DMS153 treated with DMSO at 0.1 percent for 48 hours (cell line): ENCODE data around the gene P2RX3.
"Not testable (repeated sequence)": the region's sequence is repeated elsewhere in the genome, so short reads cannot be mapped to it uniquely, and the experiment has no call there.

Source experiments
- DNase-seq: peaks from one replicate; lab custom pipeline; 2025; ENCODE audit not compliant: unreplicated experiment; lab: John Stamatoyannopoulos, UW

P2RX3 gene

DNA sequence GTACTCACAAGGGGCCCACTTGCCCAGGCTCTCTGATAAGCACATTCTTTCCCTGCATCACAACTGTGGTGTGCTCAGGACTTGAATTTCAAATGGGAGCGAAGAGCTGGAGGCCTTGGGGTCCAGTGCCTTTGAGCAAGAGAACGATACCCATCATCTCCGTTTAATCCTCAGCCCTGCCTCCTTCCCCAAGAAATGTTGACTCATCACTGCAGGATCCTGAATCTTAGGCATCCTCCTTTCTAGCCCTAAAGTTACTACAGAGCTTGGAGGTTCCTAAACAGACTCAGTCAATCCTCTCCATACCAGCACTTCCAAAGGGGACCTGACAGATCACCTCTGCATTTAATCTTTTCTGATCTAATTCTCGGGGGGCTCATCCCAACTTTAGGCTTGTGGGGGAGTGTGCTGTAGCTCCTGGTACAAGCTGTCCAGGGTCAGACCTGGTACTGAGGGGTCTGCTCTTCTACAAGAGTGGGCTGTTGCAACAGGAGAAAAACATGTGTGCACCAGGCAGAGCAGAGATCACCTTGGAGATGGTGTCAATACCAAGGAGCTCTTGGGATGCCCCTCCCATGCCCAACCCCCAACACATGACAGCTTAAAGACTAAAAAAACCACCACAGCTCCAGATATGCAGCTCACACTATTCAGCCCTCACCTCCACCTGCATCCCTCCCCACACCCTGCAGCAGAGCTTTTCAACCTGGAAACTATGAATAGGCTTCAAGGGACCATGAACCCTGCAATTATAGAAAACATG is 56.2 kb downstream of the P2RX3 start:
- no peak for DNase-seq

DNA sequence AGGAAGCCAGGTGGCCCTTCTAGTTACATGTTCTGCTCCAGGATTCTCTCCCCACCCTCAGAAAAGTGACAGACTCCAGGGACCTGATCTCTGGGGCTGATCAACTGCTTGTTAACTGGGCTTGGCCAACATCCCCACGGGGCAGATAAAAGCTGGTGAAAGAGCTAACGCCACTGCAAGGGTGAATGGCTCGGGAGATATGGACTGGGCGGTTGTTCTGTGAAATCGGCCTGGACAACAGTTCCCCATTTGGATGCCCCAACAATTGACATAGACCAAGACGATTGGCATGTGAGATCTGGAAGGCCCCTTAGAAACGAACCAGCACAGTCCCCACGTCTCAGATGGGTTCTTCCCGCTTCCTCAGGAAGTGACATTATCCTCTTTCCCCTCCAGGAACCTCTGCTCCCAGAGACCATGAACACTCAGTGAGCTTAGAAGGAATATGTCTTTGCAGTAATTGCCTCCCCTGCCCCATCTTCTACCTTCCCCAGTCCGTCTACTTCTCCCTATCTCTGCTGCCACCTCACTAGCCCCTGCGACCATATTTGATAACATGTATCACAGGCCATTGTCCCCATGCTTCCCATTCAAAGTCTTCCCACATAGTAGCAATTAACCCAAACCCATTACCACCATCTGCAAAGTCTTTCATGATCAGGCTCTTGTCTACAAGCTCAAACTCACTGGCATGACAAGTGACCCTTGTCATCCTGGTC is 57.9 kb downstream of the P2RX3 start:
- no peak for DNase-seq

DNA sequence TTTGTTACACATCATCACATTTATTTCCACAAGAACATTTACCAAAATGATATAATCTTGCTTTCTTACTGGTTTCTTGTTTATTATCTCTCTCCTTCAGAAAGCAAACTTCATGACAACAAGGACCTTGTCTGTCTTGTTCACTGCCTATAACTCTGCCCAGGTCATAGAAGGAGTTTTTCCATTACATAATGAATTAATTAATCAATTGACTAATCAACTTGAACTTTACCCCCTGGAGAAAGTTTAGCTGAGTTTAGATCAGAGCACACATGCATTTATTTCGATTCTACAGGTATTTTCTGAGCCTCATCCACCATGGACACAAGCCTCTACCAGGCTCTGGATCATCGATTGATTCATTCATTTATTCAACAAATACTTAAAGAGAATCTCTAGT is 58.6 kb downstream of the P2RX3 start:
- DNase-seq: no peak

DNA sequence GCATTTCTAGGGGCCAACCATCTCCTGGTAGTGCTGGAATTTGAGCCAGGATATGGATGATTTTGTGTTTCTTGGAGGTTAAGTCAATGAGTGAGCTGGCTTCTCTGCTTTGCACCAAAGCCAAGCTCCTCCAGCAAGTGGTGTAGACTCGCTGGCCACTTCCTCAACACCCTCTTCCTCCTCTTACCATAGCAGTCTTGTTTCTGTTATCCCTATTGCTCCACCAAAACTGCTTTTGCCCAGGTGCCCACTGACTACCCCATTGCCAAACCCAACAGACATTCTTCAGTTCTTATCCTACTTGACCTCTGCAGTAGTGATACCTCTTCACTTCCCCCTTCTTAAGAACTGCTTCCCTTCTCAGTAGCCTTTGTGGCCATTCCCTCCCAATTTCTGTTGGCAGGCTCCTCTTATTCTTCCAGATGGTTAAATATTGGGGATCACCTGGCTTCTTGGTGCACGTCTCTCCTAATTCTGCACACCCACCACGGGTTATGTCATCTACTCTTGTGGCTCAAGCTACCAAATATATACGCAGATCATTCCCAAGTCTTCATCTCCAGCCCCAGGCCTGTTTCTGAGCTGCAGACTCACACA is 59.3 kb downstream of the P2RX3 start:
- no peak for DNase-seq

DNA sequence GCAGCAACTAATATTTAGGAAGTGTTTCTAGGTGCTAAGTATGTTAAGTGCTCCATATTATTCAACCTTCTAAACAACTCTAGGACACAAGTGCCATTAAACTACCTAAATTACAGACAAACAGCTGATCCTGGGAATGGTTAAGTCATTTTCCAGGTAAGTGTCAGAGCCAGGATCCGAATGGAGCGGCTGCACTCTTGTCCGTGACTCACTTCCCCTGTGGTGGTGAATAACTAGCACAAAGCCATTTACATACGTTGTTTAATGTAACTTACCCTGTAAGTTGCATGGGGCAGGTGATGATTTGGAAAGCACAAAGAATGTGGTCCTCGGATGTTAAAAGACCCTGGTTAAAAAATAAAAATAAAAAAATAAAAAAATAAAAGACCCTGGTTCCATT is 61.1 kb downstream of the P2RX3 start:
- DNase-seq: no peak

DNA sequence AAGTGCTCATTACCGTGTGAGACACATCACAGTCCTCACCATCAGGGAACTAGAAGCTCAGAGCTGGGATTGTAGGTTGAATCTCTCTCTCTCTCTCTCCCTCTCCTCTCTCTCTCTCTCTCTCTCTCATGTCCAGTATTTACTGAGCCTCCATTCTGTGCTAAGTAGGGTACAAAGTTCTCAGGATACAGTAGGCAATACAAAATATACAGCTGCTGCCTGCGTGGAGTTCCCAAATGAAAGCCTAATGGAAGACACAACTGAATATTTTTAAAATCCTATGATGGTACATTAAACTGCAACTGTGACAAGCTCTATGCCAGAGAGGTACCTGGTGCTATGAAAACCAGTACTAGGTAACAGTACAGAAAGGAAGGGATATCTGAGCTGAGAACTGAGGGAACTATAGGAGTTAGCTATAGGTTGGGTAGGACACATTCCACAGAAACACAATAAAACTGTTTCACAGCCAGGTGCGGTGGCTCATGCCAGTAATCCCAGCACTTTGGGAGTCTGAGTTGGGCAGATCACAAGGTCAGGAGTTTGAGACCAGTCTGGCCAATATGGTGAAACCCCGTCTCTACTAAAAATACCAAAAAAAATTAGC is 61.9 kb downstream of the P2RX3 start:
- no peak for DNase-seq

DNA sequence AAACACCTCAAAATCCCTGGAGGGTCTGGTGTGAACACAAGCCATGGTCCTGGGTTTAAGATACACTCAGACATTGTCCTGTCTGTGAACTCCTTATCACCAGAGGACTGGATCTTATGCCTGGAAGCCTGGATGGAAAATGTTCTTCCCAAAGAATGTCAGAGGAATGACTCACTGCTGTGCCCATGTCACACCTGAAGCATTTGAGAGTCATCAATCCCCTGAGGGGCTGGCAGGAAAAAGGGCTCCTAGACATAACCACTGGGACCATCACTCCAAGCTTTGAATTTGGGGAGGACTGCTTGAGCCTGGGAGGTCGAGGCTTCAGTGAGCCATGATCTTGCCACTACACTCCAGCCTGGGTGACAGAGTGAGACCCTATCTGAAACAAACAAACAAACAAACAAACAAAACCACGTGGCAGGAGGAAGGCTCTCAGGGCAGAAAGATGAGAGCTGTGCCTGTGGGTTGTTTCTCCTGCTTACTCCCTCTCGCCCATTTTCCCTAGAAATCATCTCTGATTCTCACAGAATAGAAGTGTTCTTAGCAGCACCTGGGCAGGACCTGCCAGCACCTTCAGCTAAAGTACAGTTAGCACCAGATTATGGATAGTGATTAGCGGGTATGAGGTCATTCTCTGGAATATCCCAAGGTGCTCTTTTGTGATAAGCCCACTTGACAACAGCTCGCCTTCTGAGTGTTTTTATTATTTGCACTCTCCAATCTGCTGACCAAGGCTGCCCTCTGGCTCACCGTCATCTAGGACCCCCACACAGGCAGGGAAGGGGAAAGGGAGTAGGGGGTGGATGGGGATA is 64.2 kb downstream of the P2RX3 start:
- no peak for DNase-seq

DNA sequence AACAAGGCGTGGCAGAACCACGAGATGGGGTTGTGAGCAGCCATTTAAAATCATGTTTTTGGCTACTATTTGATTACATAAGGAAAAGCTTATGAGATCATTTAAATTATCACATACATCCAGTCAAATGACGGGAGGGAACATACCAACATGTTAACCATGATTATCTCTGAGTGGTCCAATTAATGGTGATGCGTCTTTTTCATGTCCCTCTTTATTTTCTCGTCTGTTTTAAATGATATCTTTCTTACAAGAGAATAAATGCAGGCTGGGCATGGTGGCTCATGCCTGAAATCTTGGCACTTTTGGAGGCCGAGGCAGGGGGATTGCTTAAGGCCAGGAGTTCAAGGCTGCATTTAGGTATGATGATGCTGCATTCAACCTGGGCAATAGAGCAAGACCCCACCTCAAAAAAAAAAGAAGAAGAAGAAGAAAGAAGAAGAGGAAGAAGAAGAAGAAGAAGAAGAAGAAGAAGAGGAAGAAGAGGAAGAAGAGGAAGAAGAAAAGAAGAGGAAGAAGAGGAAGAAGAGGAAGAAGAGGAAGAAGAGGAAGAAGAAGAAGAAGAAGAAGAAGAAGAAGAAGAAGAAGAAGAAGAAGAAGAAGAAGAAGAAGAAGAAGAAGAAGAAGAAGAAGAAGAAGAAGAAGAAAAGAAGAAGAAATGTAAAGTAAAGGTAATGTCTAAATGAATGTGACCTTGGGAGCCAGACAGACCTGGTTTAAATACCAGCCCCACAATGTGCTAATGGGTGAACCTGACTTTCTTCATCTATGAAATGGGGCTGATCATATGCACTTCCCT is 65.0 kb downstream of the P2RX3 start:
- not testable (repeated sequence) for DNase-seq

DNA sequence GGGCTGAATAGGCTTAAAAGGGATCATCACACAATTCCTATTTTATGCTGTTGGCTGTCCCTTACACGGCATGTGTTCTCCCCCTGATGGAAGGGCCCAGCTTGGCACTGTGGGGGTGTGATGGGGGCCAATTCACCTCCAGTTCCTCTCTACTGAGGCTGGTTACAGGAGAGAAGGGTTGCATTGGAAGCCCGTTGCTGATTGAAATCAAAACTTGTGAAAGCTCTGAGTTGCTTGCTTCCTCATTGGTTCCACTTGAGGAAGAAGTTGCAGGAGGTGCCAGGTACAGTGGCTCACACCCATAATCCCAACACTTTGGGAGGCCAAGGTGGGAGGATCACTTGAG is 65.6 kb downstream of the P2RX3 start:
- DNase-seq: no peak

DNA sequence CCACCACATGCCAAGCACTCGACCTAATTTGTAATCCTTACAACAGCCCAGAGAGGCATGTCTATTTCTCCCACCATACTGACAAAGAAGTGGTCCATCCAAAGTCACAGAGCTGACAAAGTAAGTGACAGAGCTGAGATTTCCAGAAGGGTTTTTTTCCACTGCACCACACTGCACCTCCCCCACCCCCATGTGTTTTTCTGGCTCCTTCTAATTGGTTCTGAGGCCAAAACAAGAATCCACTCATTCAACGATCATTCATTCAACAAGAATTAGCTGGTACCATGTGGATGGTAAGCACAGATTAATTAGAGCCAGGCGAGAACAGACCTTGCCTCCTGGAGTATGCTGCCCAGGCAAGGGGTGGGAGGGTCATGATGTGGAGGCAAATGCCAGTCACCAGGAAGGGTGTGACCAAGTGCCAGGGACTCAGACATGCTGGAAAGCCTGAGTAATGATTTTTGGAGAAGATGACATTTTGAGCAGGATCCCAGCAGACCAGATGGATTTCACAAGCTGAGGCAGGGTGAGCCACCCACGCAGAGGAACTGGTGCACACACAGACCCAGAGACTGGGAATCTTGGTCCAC is 67.2 kb downstream of the P2RX3 start:
- no peak for DNase-seq

DNA sequence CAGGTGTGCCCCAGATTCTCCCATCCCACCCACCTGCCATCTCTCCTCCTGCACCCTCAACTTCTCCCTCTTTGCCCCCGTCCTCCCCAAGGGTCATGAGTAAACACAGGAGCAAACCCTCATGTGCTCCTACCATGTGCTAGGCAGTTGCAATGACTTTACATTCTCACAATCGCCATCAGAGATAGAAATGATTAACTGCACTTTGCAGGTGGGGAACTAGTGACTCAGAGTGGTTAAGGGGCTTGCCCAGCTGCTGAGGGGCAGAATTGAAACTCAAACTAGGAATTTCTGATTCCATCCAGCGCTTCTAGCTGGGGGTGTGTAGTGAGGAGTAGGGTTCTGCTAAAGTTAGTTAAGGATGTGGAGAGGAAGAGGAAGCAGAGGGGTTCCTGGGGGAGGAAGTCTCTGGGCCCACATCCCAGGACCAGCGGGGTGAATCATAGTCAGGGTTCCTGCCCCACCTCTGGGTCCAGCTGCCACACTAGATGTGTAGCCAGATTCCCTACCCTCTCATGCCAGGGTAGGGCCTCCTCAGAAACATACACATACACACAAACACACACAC is 68.3 kb downstream of the P2RX3 start:
- DNase-seq: no peak

DNA sequence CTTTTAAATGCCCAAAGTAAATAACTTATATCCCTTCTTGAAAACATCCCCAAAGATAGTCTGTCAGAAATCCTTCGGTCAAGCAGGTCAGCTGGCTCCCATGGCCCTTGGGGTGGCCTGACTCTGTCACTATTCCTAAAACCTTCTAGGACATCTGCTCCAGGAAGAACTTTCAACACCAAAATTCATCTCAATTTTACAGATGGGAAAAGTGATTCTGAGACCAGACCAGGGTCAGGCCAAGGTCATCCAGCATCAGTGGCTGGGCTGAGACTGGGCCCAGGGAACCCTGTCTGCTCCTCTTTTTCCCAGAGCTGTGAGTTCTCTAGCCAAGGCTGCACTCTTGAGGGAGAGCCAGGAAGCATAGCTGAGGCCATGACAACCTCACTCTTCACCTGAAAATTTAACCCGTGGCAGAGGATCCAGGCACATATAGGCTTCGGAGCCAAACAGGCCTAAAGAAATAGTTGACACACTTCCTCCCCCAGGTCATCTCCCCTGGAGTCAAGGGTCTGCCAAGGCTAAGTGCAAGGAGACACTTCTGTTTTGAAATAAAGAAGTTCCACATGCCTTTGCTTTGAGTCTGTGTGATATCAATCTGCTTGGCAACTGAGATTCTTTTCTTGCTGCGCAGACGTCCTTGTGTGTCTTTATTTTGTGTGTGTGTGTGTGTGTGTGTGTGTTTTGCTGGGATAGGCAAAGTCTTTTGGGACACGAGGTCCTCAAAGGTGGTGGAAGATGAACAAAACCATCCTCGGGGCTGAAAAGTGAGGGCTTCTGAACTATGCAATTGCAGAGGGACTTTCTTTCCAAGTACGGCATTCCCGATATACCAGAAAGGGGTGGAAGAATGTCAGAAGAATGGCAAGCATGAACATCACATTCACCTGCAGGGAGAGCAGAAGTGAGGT is 69.1 kb downstream of the P2RX3 start:
- no peak for DNase-seq

DNA sequence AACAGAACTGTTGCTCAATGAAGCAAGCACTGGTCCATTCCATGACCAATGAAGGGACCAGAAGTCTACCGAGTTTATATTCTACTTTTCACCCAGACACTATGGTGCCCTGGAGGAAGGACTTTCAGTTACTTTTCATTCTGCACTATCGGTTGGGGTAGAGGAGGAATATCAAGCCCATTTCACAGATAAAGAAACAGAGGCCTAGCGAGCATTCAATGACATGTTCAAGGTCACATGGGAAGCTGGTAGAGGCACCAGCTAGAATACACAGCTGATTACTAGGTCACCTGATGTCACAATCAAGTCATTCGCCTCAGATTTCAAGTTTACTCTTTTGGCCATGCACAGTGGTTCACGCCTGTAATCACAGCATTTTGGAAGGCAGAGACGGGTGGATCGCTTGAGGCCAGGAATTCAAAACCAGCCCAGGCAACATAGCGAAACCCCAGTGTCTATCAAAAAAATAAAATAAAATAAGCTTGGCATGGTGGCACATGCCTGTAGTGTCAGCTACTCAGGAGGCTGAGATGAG is 69.9 kb downstream of the P2RX3 start:
- DNase-seq: no peak

DNA sequence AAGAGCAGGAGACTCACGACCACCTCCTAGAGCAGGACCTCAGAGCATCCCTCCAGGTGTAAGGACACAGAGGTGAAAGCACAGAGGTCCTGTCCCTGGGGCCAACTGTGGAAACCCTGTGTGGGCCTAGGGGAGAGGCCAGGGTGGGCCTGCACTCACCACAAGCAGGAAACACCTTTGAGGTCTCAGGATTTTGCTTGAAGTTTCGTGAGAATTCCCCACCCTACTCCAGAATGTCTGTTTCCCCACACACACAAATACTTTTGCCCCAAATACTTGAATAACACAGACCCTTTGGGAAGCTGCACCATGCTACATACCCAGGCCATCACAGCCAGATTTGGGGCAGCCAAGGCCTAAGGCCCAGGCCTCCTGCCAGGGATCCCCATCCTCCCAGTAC is 70.6 kb downstream of the P2RX3 start:
- no peak for DNase-seq

DNA sequence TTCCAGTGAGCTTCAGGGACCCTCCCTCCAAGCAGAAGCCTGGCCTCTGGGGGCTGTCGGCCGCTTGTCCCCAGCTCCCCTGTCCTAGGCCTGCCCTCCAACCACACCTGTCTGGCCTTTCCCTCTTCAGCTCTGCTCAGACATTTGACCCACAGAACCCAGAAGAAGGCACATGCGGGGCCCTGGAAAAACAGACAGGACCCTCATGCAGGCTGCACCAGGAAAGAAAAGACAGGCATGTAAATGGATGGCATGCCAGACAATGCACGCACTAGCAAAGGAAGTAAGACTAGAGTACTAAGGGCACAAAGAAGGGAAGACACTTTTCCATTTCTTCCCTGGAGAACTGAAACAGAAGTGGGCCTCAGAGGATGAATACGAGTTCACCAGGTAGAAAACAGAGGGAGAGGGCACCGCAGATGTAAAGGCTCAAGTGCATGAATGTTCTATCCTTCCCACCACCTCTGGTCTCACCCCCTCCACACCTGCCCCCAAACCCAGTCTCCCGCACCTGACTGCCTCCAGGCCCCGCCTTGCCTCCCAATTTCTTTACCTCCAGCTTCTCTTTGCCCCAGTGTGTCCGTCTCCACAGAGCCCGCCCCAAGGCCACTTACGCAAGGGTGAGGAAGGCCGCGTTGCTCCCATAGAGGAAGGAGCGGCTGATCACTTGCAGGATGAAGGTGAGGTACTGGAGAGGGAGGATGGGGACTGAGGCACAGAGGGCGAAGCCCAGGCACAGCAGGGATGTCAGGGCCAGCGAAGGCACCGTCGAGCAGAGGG is 71.4 kb downstream of the P2RX3 start:
- no peak for DNase-seq

DNA sequence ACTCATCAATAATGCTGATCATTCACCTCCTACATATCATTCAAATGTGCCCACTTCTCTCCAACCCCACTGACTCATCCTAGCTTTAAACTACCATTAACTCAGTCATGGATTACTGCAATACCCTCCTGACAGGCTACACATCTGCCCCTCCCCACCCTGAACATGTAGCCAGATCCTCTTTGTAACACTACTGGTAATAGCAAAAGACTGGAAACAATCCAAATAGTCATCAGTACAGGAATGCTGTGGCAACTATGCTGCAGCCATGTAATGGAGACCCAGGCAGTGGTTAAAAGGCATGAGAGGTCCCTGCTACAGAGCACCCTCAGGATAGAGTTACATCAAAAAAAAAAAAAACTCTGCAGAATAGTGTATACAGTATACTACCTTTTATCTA is 72.1 kb downstream of the P2RX3 start:
- DNase-seq: no peak

DNA sequence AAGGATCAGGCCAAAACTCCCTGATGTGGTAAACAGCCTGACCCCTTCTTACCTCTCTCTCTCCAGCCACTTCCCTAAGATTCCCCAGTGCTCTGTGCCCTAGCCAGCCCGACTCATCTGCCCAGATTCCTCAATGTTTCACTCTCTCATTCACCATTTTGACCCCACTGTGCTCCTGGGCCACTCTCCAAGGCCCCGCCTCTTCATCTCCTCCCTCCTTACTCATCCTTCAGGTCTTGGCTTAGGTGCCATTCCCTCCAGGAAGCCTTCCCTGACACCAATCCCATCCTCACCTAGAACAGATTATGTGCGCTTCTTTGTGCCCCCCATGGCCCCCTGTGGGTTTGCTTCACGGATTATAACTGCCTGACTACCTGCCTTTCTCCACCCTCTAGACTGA is 75.5 kb downstream of the P2RX3 start:
- no peak for DNase-seq
